ENCODE results near the gene CCDC141. TPM values are rescaled to one million over a fixed set of nuclear protein-coding genes. Genes with fewer than 3 reads are reported as not detected.

The CCDC141 gene
- total RNA-seq, 5 donors from 2014 or later (not counting 1 experiment from before 2014, with no cell fraction given) = 13.2 to 44.8 (median 16.8) TPM

GRCh38 chr2:178845566-178846457, 204.1 kb downstream of the CCDC141 start:
- H3K27me3 Mint-ChIP-seq = no peaks in the 10 kb centered on the region
- Histone ChIP-seq H3K9me3 (no peaks in the 10 kb centered on the region), H3K4me1 (ENCODE audit: control insufficient read depth in 1 of 2, extremely low read depth in 1 of 2, insufficient read depth in 2 of 2, low read length in 2 of 2) (no peaks in the 10 kb centered on the region), H3K36me3 (ENCODE audit: control insufficient read depth in 2 of 2, extremely low read depth in 1 of 2, insufficient read depth in 1 of 2, low read length in 1 of 2) (peaks cover 0 to 13% of the 10 kb centered on the region in 2 donors), H3K4me3 (ENCODE audit: control insufficient read depth in 1 of 2, extremely low read depth in 1 of 2, low read length in 1 of 2) (no peak overlapping the region), H3K27ac (ENCODE audit: low read length) (no peak overlapping the region), H3K27me3 (replicated peaks in 1 of 2; ENCODE audit: control insufficient read depth in 2 of 2, extremely low read depth in 1 of 2, insufficient read depth in 2 of 2, low read length in 1 of 2) (no peaks in the 10 kb centered on the region)
- ChIA-PET CTCF (no interaction called here), POLR2A (no interaction called here)
- H3K9me3 Mint-ChIP-seq = no peaks in the 10 kb centered on the region
- no peaks in the 10 kb centered on the region for H3K4me1 Mint-ChIP-seq
- DNase-seq (no peak), ATAC-seq (replicated peaks in 1 of 4) (no peak)
- no CpG with 5 or more reads among the region's 2 CpGs for WGBS (ENCODE audit: insufficient coverage)
- H3K36me3 Mint-ChIP-seq = peaks cover 40% of the 10 kb centered on the region
- H3K4me3 Mint-ChIP-seq = no peak overlapping the region
- no peak overlapping the region for H3K27ac Mint-ChIP-seq

DNA sequence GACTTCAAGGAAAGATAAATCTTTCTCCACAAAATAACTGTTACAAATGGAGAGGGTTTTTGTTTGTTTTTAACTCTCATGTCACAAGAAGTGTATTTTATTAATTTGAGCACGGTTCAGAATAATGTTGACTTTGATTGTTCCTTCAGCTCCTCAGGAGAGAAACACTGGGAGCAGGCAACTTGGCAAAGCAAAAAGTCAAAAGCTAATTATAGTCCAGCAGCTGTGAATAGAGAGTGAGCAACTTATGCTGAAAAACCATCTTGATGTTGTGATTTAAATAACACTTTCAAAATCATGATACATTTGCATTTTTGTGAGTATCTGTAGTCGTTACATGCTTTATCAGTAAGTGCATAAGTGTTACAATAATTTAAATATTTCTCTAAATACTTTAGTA, 205.2 kb downstream of the CCDC141 start:
- no peaks in the 10 kb centered on the region for H3K9me3 Mint-ChIP-seq
- no peaks in the 10 kb centered on the region for H3K27me3 Mint-ChIP-seq
- peaks cover 0 to 13% of the 10 kb centered on the region in 2 donors for H3K36me3 ChIP-seq (ENCODE audit: control insufficient read depth in 2 of 2, extremely low read depth in 1 of 2, insufficient read depth in 1 of 2, low read length in 1 of 2)
- POLR2A ChIA-PET = no interaction called here
- no peak for ATAC-seq (replicated peaks in 1 of 4)
- no peaks in the 10 kb centered on the region for H3K4me1 ChIP-seq (ENCODE audit: control insufficient read depth in 1 of 2, extremely low read depth in 1 of 2, insufficient read depth in 2 of 2, low read length in 2 of 2)
- CTCF ChIA-PET = interaction anchor here in 1 of 2 donors (0.5 kb wide), 1 partner anchor 114 kb away, joined by 6 read pairs; no protein-coding TSS in a partner anchor
- no peak overlapping the region for H3K27ac Mint-ChIP-seq
- H3K27me3 ChIP-seq (replicated peaks in 1 of 2; ENCODE audit: control insufficient read depth in 2 of 2, extremely low read depth in 1 of 2, insufficient read depth in 2 of 2, low read length in 1 of 2) = no peaks in the 10 kb centered on the region
- H3K9me3 ChIP-seq = no peaks in the 10 kb centered on the region
- no CpG with 5 or more reads among the region's 2 CpGs for WGBS (ENCODE audit: insufficient coverage)
- peaks cover 44% of the 10 kb centered on the region for H3K36me3 Mint-ChIP-seq
- no peak overlapping the region for H3K4me3 Mint-ChIP-seq
- H3K27ac ChIP-seq (ENCODE audit: low read length) = no peak overlapping the region
- no peaks in the 10 kb centered on the region for H3K4me1 Mint-ChIP-seq
- no peak overlapping the region for H3K4me3 ChIP-seq (ENCODE audit: control insufficient read depth in 1 of 2, extremely low read depth in 1 of 2, low read length in 1 of 2)
- DNase-seq = no peak

GRCh38 chr2:178844269-178844668, 205.7 kb downstream of the CCDC141 start:
- 83% methylated on average over 2 of the region's 4 CpGs for WGBS (ENCODE audit: insufficient coverage)
- Histone ChIP-seq H3K4me3 (ENCODE audit: control insufficient read depth in 1 of 2, extremely low read depth in 1 of 2, low read length in 1 of 2) (no peak overlapping the region), H3K4me1 (ENCODE audit: control insufficient read depth in 1 of 2, extremely low read depth in 1 of 2, insufficient read depth in 2 of 2, low read length in 2 of 2) (no peaks in the 10 kb centered on the region), H3K36me3 (ENCODE audit: control insufficient read depth in 2 of 2, extremely low read depth in 1 of 2, insufficient read depth in 1 of 2, low read length in 1 of 2) (peaks cover 0 to 13% of the 10 kb centered on the region in 2 donors), H3K27ac (ENCODE audit: low read length) (no peak overlapping the region), H3K27me3 (replicated peaks in 1 of 2; ENCODE audit: control insufficient read depth in 2 of 2, extremely low read depth in 1 of 2, insufficient read depth in 2 of 2, low read length in 1 of 2) (no peaks in the 10 kb centered on the region), H3K9me3 (no peaks in the 10 kb centered on the region)
- Mint-ChIP-seq H3K27me3 (no peaks in the 10 kb centered on the region), H3K36me3 (peaks cover 41% of the 10 kb centered on the region), H3K4me3 (no peak overlapping the region), H3K9me3 (no peaks in the 10 kb centered on the region), H3K27ac (no peak overlapping the region), H3K4me1 (no peaks in the 10 kb centered on the region)
- ChIA-PET CTCF (interaction anchor here in 1 of 2 donors (0.5 kb wide), 1 partner anchor 114 kb away, joined by 6 read pairs; no protein-coding TSS in a partner anchor), POLR2A (no interaction called here)
- ATAC-seq (replicated peaks in 1 of 4) (no peak), DNase-seq (no peak)

DNA sequence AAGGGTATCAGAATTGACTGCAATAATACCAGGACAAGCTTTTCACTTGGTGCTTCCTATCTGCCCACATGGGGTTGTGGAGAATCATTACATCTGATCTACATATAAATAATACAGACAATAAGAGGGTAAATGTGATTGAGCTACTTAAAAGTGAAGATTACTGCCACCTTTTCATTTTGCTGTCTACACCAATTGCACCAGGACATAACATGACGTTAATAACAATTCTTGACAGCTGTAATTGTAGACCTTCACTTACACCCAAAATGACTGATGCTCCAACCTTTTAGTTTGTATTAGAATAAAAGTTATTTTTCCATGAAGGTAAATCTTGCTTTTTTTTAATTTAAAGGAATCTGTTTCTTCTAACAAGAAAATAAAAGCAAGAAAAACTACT, 206.2 kb downstream of the CCDC141 start:
- Mint-ChIP-seq H3K4me3 (no peak overlapping the region), H3K27ac (no peak overlapping the region), H3K36me3 (peaks cover 37% of the 10 kb centered on the region), H3K27me3 (no peaks in the 10 kb centered on the region), H3K4me1 (no peaks in the 10 kb centered on the region), H3K9me3 (no peaks in the 10 kb centered on the region)
- Histone ChIP-seq H3K4me3 (ENCODE audit: control insufficient read depth in 1 of 2, extremely low read depth in 1 of 2, low read length in 1 of 2) (no peak overlapping the region), H3K27me3 (replicated peaks in 1 of 2; ENCODE audit: control insufficient read depth in 2 of 2, extremely low read depth in 1 of 2, insufficient read depth in 2 of 2, low read length in 1 of 2) (no peaks in the 10 kb centered on the region), H3K27ac (ENCODE audit: low read length) (no peak overlapping the region), H3K9me3 (no peaks in the 10 kb centered on the region), H3K4me1 (ENCODE audit: control insufficient read depth in 1 of 2, extremely low read depth in 1 of 2, insufficient read depth in 2 of 2, low read length in 2 of 2) (no peaks in the 10 kb centered on the region), H3K36me3 (ENCODE audit: control insufficient read depth in 2 of 2, extremely low read depth in 1 of 2, insufficient read depth in 1 of 2, low read length in 1 of 2) (peaks cover 0 to 13% of the 10 kb centered on the region in 2 donors)
- ChIA-PET CTCF (interaction anchor here in 1 of 2 donors (0.5 to 1.2 kb wide), 2 partner anchors 31 to 286 kb away, joined by 3 to 4 read pairs; no protein-coding TSS in a partner anchor), POLR2A (no interaction called here)
- DNase-seq (no peak), ATAC-seq (replicated peaks in 1 of 4) (no peak)
- no CpG with 5 or more reads among the region's 1 CpG for WGBS (ENCODE audit: insufficient coverage)

- ChIA-PET CTCF (no interaction called here), POLR2A (no interaction called here)
- 81% methylated on average over 3 of the region's 4 CpGs for WGBS (ENCODE audit: insufficient coverage)
- no peak overlapping the region for H3K27ac Mint-ChIP-seq
- H3K9me3 ChIP-seq = no peaks in the 10 kb centered on the region
- DNase-seq (no peak), ATAC-seq (replicated peaks in 1 of 4) (no peak)
- H3K36me3 Mint-ChIP-seq = peaks cover 39% of the 10 kb centered on the region
- no peaks in the 10 kb centered on the region for H3K27me3 ChIP-seq (replicated peaks in 1 of 2; ENCODE audit: control insufficient read depth in 2 of 2, extremely low read depth in 1 of 2, insufficient read depth in 2 of 2, low read length in 1 of 2)
- H3K4me3 ChIP-seq (ENCODE audit: control insufficient read depth in 1 of 2, extremely low read depth in 1 of 2, low read length in 1 of 2) = no peak overlapping the region
- H3K4me1 Mint-ChIP-seq = no peaks in the 10 kb centered on the region
- peaks cover 3 to 7% of the 10 kb centered on the region in 2 donors for H3K36me3 ChIP-seq (ENCODE audit: control insufficient read depth in 2 of 2, extremely low read depth in 1 of 2, insufficient read depth in 1 of 2, low read length in 1 of 2)
- no peaks in the 10 kb centered on the region for H3K4me1 ChIP-seq (ENCODE audit: control insufficient read depth in 1 of 2, extremely low read depth in 1 of 2, insufficient read depth in 2 of 2, low read length in 2 of 2)
- H3K27ac ChIP-seq (ENCODE audit: low read length) = no peak overlapping the region
- H3K4me3 Mint-ChIP-seq = no peak overlapping the region
- no peaks in the 10 kb centered on the region for H3K27me3 Mint-ChIP-seq
- H3K9me3 Mint-ChIP-seq = no peaks in the 10 kb centered on the region
Measured at GRCh38 chr2:178836807-178837206, 213.1 kb downstream of the CCDC141 start.

GRCh38 chr2:178834086-178834485, 215.9 kb downstream of the CCDC141 start:
- CTCF ChIA-PET = no interaction called here
- Mint-ChIP-seq H3K36me3 (peaks cover 32% of the 10 kb centered on the region), H3K9me3 (no peaks in the 10 kb centered on the region), H3K4me3 (no peak overlapping the region), H3K27me3 (no peaks in the 10 kb centered on the region), H3K4me1 (peaks cover 11 to 18% (median 15%) of the 10 kb centered on the region in 3 donors), H3K27ac (no peak overlapping the region)
- Histone ChIP-seq H3K27ac (ENCODE audit: low read length) (no peak overlapping the region), H3K27me3 (replicated peaks in 1 of 2; ENCODE audit: control insufficient read depth in 2 of 2, extremely low read depth in 1 of 2, insufficient read depth in 2 of 2, low read length in 1 of 2) (no peaks in the 10 kb centered on the region), H3K36me3 (ENCODE audit: control insufficient read depth in 2 of 2, extremely low read depth in 1 of 2, insufficient read depth in 1 of 2, low read length in 1 of 2) (peaks cover 3 to 10% of the 10 kb centered on the region in 2 donors), H3K4me1 (ENCODE audit: control insufficient read depth in 1 of 2, extremely low read depth in 1 of 2, insufficient read depth in 2 of 2, low read length in 2 of 2) (no peaks in the 10 kb centered on the region), H3K4me3 (ENCODE audit: control insufficient read depth in 1 of 2, extremely low read depth in 1 of 2, low read length in 1 of 2) (no peak overlapping the region), H3K9me3 (no peaks in the 10 kb centered on the region)
- ATAC-seq (replicated peaks in 1 of 4) = no peak
- POLR2A ChIA-PET = no interaction called here
- no peak for DNase-seq
- 83% methylated on average over 8 of the region's 9 CpGs for WGBS (ENCODE audit: insufficient coverage)
